Measurements from ENCODE around the gene MAP3K4. TPM values are rescaled to one million over a fixed set of nuclear protein-coding genes. Genes with fewer than 3 reads are reported as not detected.
"Not testable (repeated sequence)": the region's sequence is repeated elsewhere in the genome, so short reads cannot be mapped to it uniquely, and the experiment has no call there.

MAP3K4 gene
- total RNA-seq, 1 donor from 2014 or later: 49.3 TPM

GRCh38 chr6:160975961-160976360 is 15.6 kb upstream of the MAP3K4 start:
- intact Hi-C loops (cut with micrococcal nuclease); H3K4me1 Mint-ChIP-seq (ENCODE audit: low read depth); H3K4me3 Mint-ChIP-seq (ENCODE audit: low read depth): not testable (repeated sequence)

GRCh38 chr6:160978141-160978901 is 13.2 kb upstream of the MAP3K4 start:
- Mint-ChIP-seq H3K9me3 (peaks cover 7% of the 10 kb centered on the region), H3K4me1 (ENCODE audit: low read depth) (no peaks in the 10 kb centered on the region), H3K27ac (no peak overlapping the region), H3K36me3 (ENCODE audit: low read depth) (no peaks in the 10 kb centered on the region), H3K27me3 (ENCODE audit: low read depth) (peaks cover 5% of the 10 kb centered on the region), H3K4me3 (ENCODE audit: low read depth) (no peak overlapping the region)
- no peak for DNase-seq (ENCODE audit: low spot score)
- intact Hi-C loops (cut with micrococcal nuclease): no loop called here

More at GRCh38 chr6:160975961-160976360, 15.6 kb upstream of the MAP3K4 start:
- DNase-seq (ENCODE audit: low spot score); H3K9me3 Mint-ChIP-seq; H3K27ac Mint-ChIP-seq; H3K36me3 Mint-ChIP-seq (ENCODE audit: low read depth); H3K27me3 Mint-ChIP-seq (ENCODE audit: low read depth): not testable (repeated sequence)

- H3K9me3 Mint-ChIP-seq: peaks cover 13% of the 10 kb centered on the region
- H3K27me3 Mint-ChIP-seq (ENCODE audit: low read depth): peaks cover 5% of the 10 kb centered on the region
- no peaks in the 10 kb centered on the region for H3K4me1 Mint-ChIP-seq (ENCODE audit: low read depth)
- no peak overlapping the region for H3K4me3 Mint-ChIP-seq (ENCODE audit: low read depth)
- no peak for DNase-seq (ENCODE audit: low spot score)
- no peak overlapping the region for H3K27ac Mint-ChIP-seq
- no peaks in the 10 kb centered on the region for H3K36me3 Mint-ChIP-seq (ENCODE audit: low read depth)
- intact Hi-C loops (cut with micrococcal nuclease): no loop called here
Measured at GRCh38 chr6:160979061-160979708, 12.4 kb upstream of the MAP3K4 start.

GRCh38 chr6:160983377-160983948 is 8.1 kb upstream of the MAP3K4 start:
- H3K9me3 Mint-ChIP-seq: peaks cover 17% of the 10 kb centered on the region
- H3K4me3 Mint-ChIP-seq (ENCODE audit: low read depth); H3K4me1 Mint-ChIP-seq (ENCODE audit: low read depth); H3K36me3 Mint-ChIP-seq (ENCODE audit: low read depth); intact Hi-C loops (cut with micrococcal nuclease); H3K27ac Mint-ChIP-seq; DNase-seq (ENCODE audit: low spot score): not testable (repeated sequence)
- peaks cover 16% of the 10 kb centered on the region for H3K27me3 Mint-ChIP-seq (ENCODE audit: low read depth)

- Mint-ChIP-seq H3K4me1 (ENCODE audit: low read depth) (peaks cover 3% of the 10 kb centered on the region), H3K4me3 (ENCODE audit: low read depth) (no peak overlapping the region), H3K9me3 (peaks cover 17% of the 10 kb centered on the region), H3K27ac (no peak overlapping the region), H3K27me3 (ENCODE audit: low read depth) (peaks cover 21% of the 10 kb centered on the region), H3K36me3 (ENCODE audit: low read depth) (peaks cover 2% of the 10 kb centered on the region)
- DNase-seq (ENCODE audit: low spot score): no peak
- intact Hi-C loops (cut with micrococcal nuclease): no loop called here
Measured at GRCh38 chr6:160986851-160987250, 4.7 kb upstream of the MAP3K4 start.

- H3K4me1 Mint-ChIP-seq (ENCODE audit: low read depth): peaks cover 3% of the 10 kb centered on the region
- no peak for DNase-seq (ENCODE audit: low spot score)
- intact Hi-C loops (cut with micrococcal nuclease): no loop called here
- H3K36me3 Mint-ChIP-seq (ENCODE audit: low read depth): peaks cover 2% of the 10 kb centered on the region
- H3K27me3 Mint-ChIP-seq (ENCODE audit: low read depth): peaks cover 21% of the 10 kb centered on the region
- H3K27ac Mint-ChIP-seq: no peak overlapping the region
- peaks cover 17% of the 10 kb centered on the region for H3K9me3 Mint-ChIP-seq
- H3K4me3 Mint-ChIP-seq (ENCODE audit: low read depth): no peak overlapping the region
Measured at GRCh38 chr6:160987265-160987664, 4.3 kb upstream of the MAP3K4 start.

- peak overlapping the region; percentile 79 for H3K4me3 Mint-ChIP-seq (ENCODE audit: low read depth)
- DNase-seq (ENCODE audit: low spot score): no peak
- peaks cover 21% of the 10 kb centered on the region for H3K27me3 Mint-ChIP-seq (ENCODE audit: low read depth)
- intact Hi-C loops (cut with micrococcal nuclease): loop anchor here (1.0 to 5.0 kb wide), 6 partner anchors 136 to 469 kb away; no protein-coding TSS in a partner anchor
- H3K27ac Mint-ChIP-seq: no peak overlapping the region
- H3K36me3 Mint-ChIP-seq (ENCODE audit: low read depth): peaks cover 7% of the 10 kb centered on the region
- H3K4me1 Mint-ChIP-seq (ENCODE audit: low read depth): peaks cover 17% of the 10 kb centered on the region
- H3K9me3 Mint-ChIP-seq: no peaks in the 10 kb centered on the region
Measured at GRCh38 chr6:160990847-160991405, 643 bp upstream of the MAP3K4 start.

- no peaks in the 10 kb centered on the region for H3K9me3 Mint-ChIP-seq
- H3K27ac Mint-ChIP-seq: peak overlapping the region; percentile 85
- H3K4me1 Mint-ChIP-seq (ENCODE audit: low read depth): peaks cover 21% of the 10 kb centered on the region
- intact Hi-C loops (cut with micrococcal nuclease): loop anchor here (2.0 to 5.0 kb wide), 7 partner anchors 62 to 470 kb away; no protein-coding TSS in a partner anchor
- peaks cover 14% of the 10 kb centered on the region for H3K27me3 Mint-ChIP-seq (ENCODE audit: low read depth)
- peaks cover 7% of the 10 kb centered on the region for H3K36me3 Mint-ChIP-seq (ENCODE audit: low read depth)
- H3K4me3 Mint-ChIP-seq (ENCODE audit: low read depth): peak overlapping the region; percentile 92
- DNase-seq (ENCODE audit: low spot score): no peak
Measured at GRCh38 chr6:160992061-160992979, 751 bp downstream of the MAP3K4 start.

GRCh38 chr6:160992980-160993314 is 1.4 kb downstream of the MAP3K4 start:
- no peaks in the 10 kb centered on the region for H3K9me3 Mint-ChIP-seq

GRCh38 chr6:160995271-160995670 is 3.7 kb downstream of the MAP3K4 start:
- Mint-ChIP-seq H3K27me3 (ENCODE audit: low read depth) (peaks cover 5% of the 10 kb centered on the region), H3K9me3 (no peaks in the 10 kb centered on the region), H3K4me1 (ENCODE audit: low read depth) (peaks cover 21% of the 10 kb centered on the region), H3K4me3 (ENCODE audit: low read depth) (no peak overlapping the region), H3K27ac (no peak overlapping the region), H3K36me3 (ENCODE audit: low read depth) (peaks cover 10% of the 10 kb centered on the region)
- intact Hi-C loops (cut with micrococcal nuclease): no loop called here
- no peak for DNase-seq (ENCODE audit: low spot score)

More at GRCh38 chr6:160992980-160993314, 1.4 kb downstream of the MAP3K4 start:
- intact Hi-C loops (cut with micrococcal nuclease): loop anchor here (2.0 to 5.0 kb wide), 7 partner anchors 62 to 471 kb away; no protein-coding TSS in a partner anchor
- Mint-ChIP-seq H3K27me3 (ENCODE audit: low read depth) (peaks cover 10% of the 10 kb centered on the region), H3K4me3 (ENCODE audit: low read depth) (peak overlapping the region; percentile 92), H3K27ac (peak overlapping the region; percentile 85), H3K36me3 (ENCODE audit: low read depth) (peaks cover 10% of the 10 kb centered on the region), H3K4me1 (ENCODE audit: low read depth) (peaks cover 21% of the 10 kb centered on the region)
- no peak for DNase-seq (ENCODE audit: low spot score)

GRCh38 chr6:160996131-160996601 is 4.6 kb downstream of the MAP3K4 start:
- Mint-ChIP-seq H3K36me3 (ENCODE audit: low read depth) (peaks cover 10% of the 10 kb centered on the region), H3K27me3 (ENCODE audit: low read depth) (peaks cover 2% of the 10 kb centered on the region), H3K27ac (no peak overlapping the region), H3K9me3 (no peaks in the 10 kb centered on the region), H3K4me1 (ENCODE audit: low read depth) (peaks cover 19% of the 10 kb centered on the region), H3K4me3 (ENCODE audit: low read depth) (no peak overlapping the region)
- intact Hi-C loops (cut with micrococcal nuclease): no loop called here
- DNase-seq (ENCODE audit: low spot score): no peak

- Mint-ChIP-seq H3K27me3 (ENCODE audit: low read depth) (no peaks in the 10 kb centered on the region), H3K36me3 (ENCODE audit: low read depth) (peaks cover 10% of the 10 kb centered on the region), H3K27ac (no peak overlapping the region), H3K9me3 (no peaks in the 10 kb centered on the region), H3K4me1 (ENCODE audit: low read depth) (peaks cover 12% of the 10 kb centered on the region), H3K4me3 (ENCODE audit: low read depth) (no peak overlapping the region)
- intact Hi-C loops (cut with micrococcal nuclease): no loop called here
- DNase-seq (ENCODE audit: low spot score): no peak
Measured at GRCh38 chr6:160998217-160998616, 6.6 kb downstream of the MAP3K4 start.

Measured in activated T-helper 2 cell treated with anti-CD3 and anti-CD28 coated beads, Interferon-gamma antibody, Interleukin-2, Interleukin-4, amounts not matched to agents 10 μg/mL and 5 μg/mL and 100 μg/mL, durations not matched to agents 14 hours and 24 hours and 36 hours (primary cell).